Smooth muscle cell (in vitro differentiated cells): ENCODE measurements around the gene KIRREL3. TPM values are rescaled to one million over a fixed set of nuclear protein-coding genes. Genes with fewer than 3 reads are reported as not detected.

Source experiments
- DNase-seq: peaks from one replicate; lab custom pipeline; 2025; ENCODE audit not compliant: unreplicated experiment; lab: John Stamatoyannopoulos, UW
- H2AFZ ChIP-seq: fragments of 200-600 bp; sonication (generic); 2 replicates; pipeline ENCODE4 v1.6.0; 2016; ENCODE audit warnings: antibody characterized with exemption, low read depth, mild to moderate bottlenecking
- H3F3A ChIP-seq: fragments of 200-600 bp; sonication (generic); 2 replicates; pipeline ENCODE4 v1.6.0; 2017; ENCODE audit warnings: antibody characterized with exemption, low read depth
- H3K27ac ChIP-seq: fragments of 200-600 bp; sonication (generic); 2 replicates; pipeline ENCODE4 v1.5.1; 2016; ENCODE audit warnings: low read depth, mild to moderate bottlenecking
- H3K27me3 ChIP-seq: fragments of 200-600 bp; sonication (generic); 2 replicates; pipeline ENCODE4 v1.6.1; 2016; ENCODE audit warnings: low read depth, mild to moderate bottlenecking
- H3K36me3 ChIP-seq: fragments of 200-600 bp; sonication (generic); 2 replicates; pipeline ENCODE4 v1.5.1; 2016; ENCODE audit warnings: low read depth
- H3K4me1 ChIP-seq: fragments of 200-600 bp; sonication (generic); 2 replicates; pipeline ENCODE4 v1.5.1; 2016; ENCODE audit warnings: low read depth
- H3K4me2 ChIP-seq: fragments of 200-600 bp; sonication (generic); 2 replicates; pipeline ENCODE4 v1.6.0; 2016; ENCODE audit warnings: mild to moderate bottlenecking
- H3K4me3 ChIP-seq: fragments of 200-600 bp; sonication (generic); 2 replicates; pipeline ENCODE4 v1.5.1; 2016; ENCODE audit warnings: mild to moderate bottlenecking
- H3K79me2 ChIP-seq: fragments of 200-600 bp; sonication (generic); 2 replicates; pipeline ENCODE4 v1.6.0; 2016; ENCODE audit warnings: low read depth, mild to moderate bottlenecking
- H3K9ac ChIP-seq: fragments of 200-600 bp; sonication (generic); 2 replicates; pipeline ENCODE4 v1.6.0; 2016; ENCODE audit warnings: low read depth
- H3K9me3 ChIP-seq: fragments of 200-600 bp; sonication (generic); replicated peaks from 2 replicates; pipeline ENCODE4 v1.5.1; 2016; ENCODE audit warnings: low read depth
- H4K20me1 ChIP-seq: fragments of 200-600 bp; sonication (generic); 2 replicates; pipeline ENCODE4 v1.6.0; 2016; ENCODE audit warnings: low read depth
- CTCF ChIP-seq: fragments of 200-600 bp; sonication (generic); IDR thresholded peaks from 2 replicates; pipeline ENCODE4 v1.5.1; 2017; ENCODE audit warnings: borderline replicate concordance, mild to moderate bottlenecking, antibody characterized with exemption; ENCODE audit not compliant: insufficient read depth, poor library complexity, severe bottlenecking
- WGBS: methylation state at CpG from one replicate; pipeline ENCODE4 v1.1.7; 2016; ENCODE audit warnings: low lambda C conversion rate; 5-methylcytosine and 5-hydroxymethylcytosine counted together
- polyA plus RNA-seq: library from polyadenylated mRNA; unstranded; fragments of >200 nt; fragmentation: Nextera tagmentation; extraction: Ambion mirVana; gene quantifications from 2 replicates; pipeline ENCODE4 v1.2.1, GENCODE V29; 2016
- total RNA-seq: library from RNA; depleted of rRNA; stranded (reverse); fragments of >200 nt; gene quantifications from 2 replicates; pipeline ENCODE4 v1.2.3, GENCODE V29; 2014

KIRREL3 gene
- total and polyA plus RNA-seq, 2 experiments from 2014 or later, result 1.2 TPM; not detected in 1

- H3K9me3 ChIP-seq, result no peaks in the 10 kb centered on the region
- H3K36me3 ChIP-seq, result no peaks in the 10 kb centered on the region
- no peak for TF ChIP-seq CTCF
- peaks cover 10% of the 10 kb centered on the region for H3K27me3 ChIP-seq
- H3K4me2 ChIP-seq, result no peak overlapping the region
- no peak overlapping the region for H3K27ac ChIP-seq
- 49% methylated on average over 11 of the region's 11 CpGs for WGBS
- H3K9ac ChIP-seq, result no peak overlapping the region
- H2AFZ ChIP-seq, result no peak overlapping the region
- H3F3A ChIP-seq, result no peaks in the 10 kb centered on the region
- DNase-seq, result no peak
- H3K79me2 ChIP-seq, result no peaks in the 10 kb centered on the region
- peaks cover 16% of the 10 kb centered on the region for H3K4me1 ChIP-seq
- no peak overlapping the region for H3K4me3 ChIP-seq
- no peaks in the 10 kb centered on the region for H4K20me1 ChIP-seq
Observed at GRCh38 chr11:126581871-126582648, 418.5 kb downstream of the KIRREL3 start.

- Histone ChIP-seq H3K4me2 (no peak overlapping the region), H3K9ac (no peak overlapping the region), H3K9me3 (no peaks in the 10 kb centered on the region), H3K36me3 (no peaks in the 10 kb centered on the region), H4K20me1 (no peaks in the 10 kb centered on the region), H2AFZ (no peak overlapping the region), H3K4me1 (peaks cover 3% of the 10 kb centered on the region), H3K27ac (no peak overlapping the region), H3K4me3 (no peak overlapping the region), H3K27me3 (peaks cover 25% of the 10 kb centered on the region), H3K79me2 (no peaks in the 10 kb centered on the region), H3F3A (no peaks in the 10 kb centered on the region)
- DNase-seq, result no peak
- 91% methylated on average over 9 of the region's 9 CpGs for WGBS
- no peak for TF ChIP-seq CTCF
Observed at GRCh38 chr11:126578426-126578825, 422.1 kb downstream of the KIRREL3 start.

- TF ChIP-seq CTCF, result no peak
- H3F3A ChIP-seq, result no peaks in the 10 kb centered on the region
- H3K27ac ChIP-seq, result no peak overlapping the region
- H2AFZ ChIP-seq, result no peak overlapping the region
- H3K4me2 ChIP-seq, result no peak overlapping the region
- peaks cover 26% of the 10 kb centered on the region for H3K27me3 ChIP-seq
- H3K79me2 ChIP-seq, result no peaks in the 10 kb centered on the region
- no peak for DNase-seq
- H3K4me3 ChIP-seq, result no peak overlapping the region
- H3K36me3 ChIP-seq, result no peaks in the 10 kb centered on the region
- 80% methylated on average over 2 of the region's 2 CpGs for WGBS
- H3K4me1 ChIP-seq, result peaks cover 3% of the 10 kb centered on the region
- H4K20me1 ChIP-seq, result no peaks in the 10 kb centered on the region
- no peak overlapping the region for H3K9ac ChIP-seq
- H3K9me3 ChIP-seq, result no peaks in the 10 kb centered on the region
Observed at GRCh38 chr11:126578021-126578420, 422.5 kb downstream of the KIRREL3 start.

- Histone ChIP-seq H4K20me1 (no peaks in the 10 kb centered on the region), H3K9me3 (no peaks in the 10 kb centered on the region), H3K27ac (no peak overlapping the region), H3K9ac (no peak overlapping the region), H3K4me2 (no peak overlapping the region), H3K27me3 (peaks cover 36% of the 10 kb centered on the region), H2AFZ (no peak overlapping the region), H3K4me3 (no peak overlapping the region), H3K79me2 (no peaks in the 10 kb centered on the region), H3F3A (no peaks in the 10 kb centered on the region), H3K36me3 (no peaks in the 10 kb centered on the region), H3K4me1 (no peaks in the 10 kb centered on the region)
- TF ChIP-seq CTCF, result no peak
- 89% methylated on average over 4 of the region's 4 CpGs for WGBS
- DNase-seq, result no peak
Observed at GRCh38 chr11:126575849-126576248, 424.7 kb downstream of the KIRREL3 start.
